Measurements from ENCODE around the gene LRRC17. TPM values are rescaled to one million over a fixed set of nuclear protein-coding genes. Genes with fewer than 3 reads are reported as not detected.

LRRC17 gene
- total and polyA plus RNA-seq, 10 of the 15 experiments (the other 5 are each of a cell fraction or from before 2014, with no cell fraction given): 0.06 to 0.31 (median 0.10) TPM; not detected in 5

- intact Hi-C loops (cut with micrococcal nuclease; ENCODE audit: unreplicated experiment) (no loop called here), in situ Hi-C loops (cut with MboI) (no loop called here)
- no peak overlapping the region for H3K27ac ChIP-seq (ENCODE audit: control insufficient read depth, insufficient read depth)
- FAIRE-seq (no peak), ATAC-seq (no peak), DNase-seq (ENCODE audit: low read depth, low spot score) (no peak)
- peaks cover 0 to 3% of the 10 kb centered on the region in 2 experiments; a peak in 2 of 4 replicates for H3K27me3 ChIP-seq (replicated peaks in 1 of 2; ENCODE audit: control insufficient read depth in 2 of 2, insufficient read depth in 2 of 2, low read length in 1 of 2)
- no TSS peak for BruUV-seq (replicated peaks)
- H3K4me3 ChIP-seq: no peak overlapping the region
- H3K9me3 ChIP-seq (replicated peaks; ENCODE audit: control insufficient read depth, insufficient read depth, low read length): no peaks in the 10 kb centered on the region
- TF ChIP-seq KLF5 (IDR thresholded peaks at IDR 0.05; ENCODE audit: partially characterized antibody) (no peak), HDAC6 (IDR thresholded peaks at IDR 0.05; ENCODE audit: unreplicated experiment) (no peak), SMARCA5 (IDR thresholded peaks at IDR 0.05) (no peak), ZNF274 (IDR thresholded peaks at IDR 0.05; ENCODE audit: insufficient read depth, insufficient read length) (no peak), ATF7 (IDR thresholded peaks at IDR 0.05; ENCODE audit: low read depth) (no peak), IKZF2 (IDR thresholded peaks at IDR 0.05) (no peak), SUZ12 (IDR thresholded peaks at IDR 0.05; ENCODE audit: unreplicated experiment) (no peak), RB1 (IDR thresholded peaks at IDR 0.05; ENCODE audit: borderline replicate concordance) (no peak), EZH2 (IDR thresholded peaks at IDR 0.05; ENCODE audit: borderline replicate concordance, control insufficient read depth, low read depth, low read length) (no peak), GATAD2B (conservative IDR thresholded peaks at IDR 0.05; ENCODE audit: low read depth) (no peak), POLR2AphosphoS5 (IDR thresholded peaks at IDR 0.05; ENCODE audit: low read length) (no peak)
- H3K36me3 ChIP-seq (ENCODE audit: control insufficient read depth in 2 of 2, insufficient read depth in 2 of 2, low read length in 1 of 2): no peaks in the 10 kb centered on the region
- H3K4me2 ChIP-seq (ENCODE audit: control insufficient read depth, insufficient read depth): no peak overlapping the region
- H3K79me2 ChIP-seq (ENCODE audit: control insufficient read depth, insufficient read depth, low read length): no peaks in the 10 kb centered on the region
- ChIA-PET RAD21 (ENCODE audit: unreplicated experiment) (no interaction called here), POLR2A (no interaction called here), CTCF (no interaction called here), SMC1A (ENCODE audit: uncharacterized antibody, unreplicated experiment) (no interaction called here)
- no peak overlapping the region for H3K9ac ChIP-seq (ENCODE audit: control insufficient read depth, insufficient read depth, low read length)
- WGBS (ENCODE audit: insufficient coverage, insufficient replicate concordance, low lambda C conversion rate, missing lambda C conversion rate): 0% methylated on average over 1 of the region's 1 CpG
- H4K20me1 ChIP-seq (ENCODE audit: control insufficient read depth, insufficient read depth): no peaks in the 10 kb centered on the region
- H3K4me1 ChIP-seq (ENCODE audit: control insufficient read depth, insufficient read depth, low read length): no peaks in the 10 kb centered on the region
- no peak overlapping the region for H2AFZ ChIP-seq (ENCODE audit: control insufficient read depth, low read depth, low read length)
Measured at GRCh38 chr7:102931757-102932156, 19.0 kb downstream of the LRRC17 start.

All from GM12878 (cell line).